HEK293T (cell line): ENCODE results near the gene MYO7A.
A peak's percentile ranks its signal among the peaks of the same experiment; 100 is the strongest.

ENCODE experiments used
- CTCF ChIA-PET: fragments of 350-600 bp; formaldehyde crosslinking; extraction: SDS; loops from one replicate; lab custom pipeline; 2021; ENCODE audit warnings: antibody characterized with exemption, inconsistent platforms; lab: Yijun Ruan, JAX
- POLR2A ChIA-PET: fragments of 350-600 bp; formaldehyde crosslinking; extraction: SDS; loops from one replicate; lab custom pipeline; 2020; ENCODE audit warnings: antibody characterized with exemption, inconsistent platforms; lab: Yijun Ruan, JAX
- DNase-seq: peaks from one replicate; pipeline ENCODE4 v3.0.0; 2012; ENCODE audit warnings: mixed read lengths; ENCODE audit errors: extremely low spot score
- ARNT ChIP-seq: fragments of 450-650 bp; IDR thresholded peaks from 2 replicates; pipeline ENCODE4 v1.6.1; 2017; ENCODE audit warnings: mild to moderate bottlenecking
- BHLHE40 ChIP-seq: fragments of 450-650 bp; IDR thresholded peaks from 2 replicates; pipeline ENCODE4 v1.6.1; 2016; ENCODE audit warnings: mild to moderate bottlenecking, moderate library complexity, borderline replicate concordance
- CTBP1 ChIP-seq: fragments of 450-650 bp; IDR thresholded peaks from 2 replicates; pipeline ENCODE4 v1.6.1; 2016; ENCODE audit warnings: borderline replicate concordance
- ELF4 ChIP-seq: fragments of 450-650 bp; IDR thresholded peaks from 2 replicates; pipeline ENCODE4 v1.6.1; 2017; ENCODE audit warnings: antibody characterized with exemption
- FOXA1 ChIP-seq: fragments of 450-650 bp; IDR thresholded peaks from 2 replicates; pipeline ENCODE4 v1.6.1; 2016; ENCODE audit warnings: mild to moderate bottlenecking
- FOXK2 ChIP-seq: fragments of 450-650 bp; IDR thresholded peaks from 2 replicates; pipeline ENCODE4 v1.6.1; 2016; ENCODE audit warnings: mild to moderate bottlenecking
- FOXM1 ChIP-seq: fragments of 450-650 bp; IDR thresholded peaks from 2 replicates; pipeline ENCODE4 v1.6.1; 2017; ENCODE audit warnings: mild to moderate bottlenecking, borderline replicate concordance
- HDGF ChIP-seq: fragments of 450-650 bp; IDR thresholded peaks from 2 replicates; pipeline ENCODE4 v1.6.1; 2017; ENCODE audit warnings: antibody characterized with exemption, borderline replicate concordance
- L3MBTL2 ChIP-seq: fragments of 450-650 bp; conservative IDR thresholded peaks from 2 replicates; pipeline ENCODE4 v1.6.1; 2016; ENCODE audit warnings: mild to moderate bottlenecking
- LEF1 ChIP-seq: fragments of 450-650 bp; IDR thresholded peaks from 2 replicates; pipeline ENCODE4 v1.6.1; 2017; ENCODE audit warnings: mild to moderate bottlenecking, borderline replicate concordance
- NFRKB ChIP-seq: fragments of 450-650 bp; IDR thresholded peaks from 2 replicates; pipeline ENCODE4 v1.6.1; 2016; ENCODE audit warnings: mild to moderate bottlenecking, moderate library complexity
- PKNOX1 ChIP-seq: fragments of 450-650 bp; IDR thresholded peaks from 2 replicates; pipeline ENCODE4 v1.6.1; 2016
- SP1 ChIP-seq: fragments of 450-650 bp; IDR thresholded peaks from 2 replicates; pipeline ENCODE4 v1.6.1; 2017
- SUZ12 ChIP-seq: fragments of 450-650 bp; IDR thresholded peaks from 2 replicates; pipeline ENCODE4 v1.6.1; 2016; ENCODE audit warnings: mild to moderate bottlenecking
- TARDBP ChIP-seq: fragments of 450-650 bp; IDR thresholded peaks from 2 replicates; pipeline ENCODE4 v1.6.1; 2016
- ZNF384 ChIP-seq: fragments of 450-650 bp; IDR thresholded peaks from 2 replicates; pipeline ENCODE4 v1.6.1; 2016

The MYO7A gene

GRCh38 chr11:77126156-77126775 lies 1.8 kb upstream of the MYO7A start:
- ChIA-PET POLR2A (interaction anchor here (1.4 kb wide), 1 partner anchor 8 kb away, joined by 4 read pairs; no protein-coding TSS in a partner anchor), CTCF (interaction anchor here (0.6 to 3.2 kb wide), 9 partner anchors 9 to 422 kb away, joined by 3 to 24 read pairs (median 3); no protein-coding TSS in a partner anchor)
- DNase-seq, result no peak
- TF ChIP-seq PKNOX1 (no peak), LEF1 (no peak), NFRKB (no peak), FOXM1 (no peak), TARDBP (no peak), L3MBTL2 (no peak), HDGF (no peak), SP1 (no peak), FOXK2 (no peak)

- CTCF ChIA-PET, result interaction anchor here (0.6 to 3.2 kb wide), 15 partner anchors 10 to 421 kb away, joined by 3 to 24 read pairs (median 4); no protein-coding TSS in a partner anchor
- POLR2A ChIA-PET, result interaction anchor here (1.4 kb wide), 1 partner anchor 9 kb away, joined by 4 read pairs; no protein-coding TSS in a partner anchor
- no peak for DNase-seq
- TF ChIP-seq FOXK2 (no peak), FOXA1 (no peak), BHLHE40 (no peak), FOXM1 (no peak), L3MBTL2 (no peak), NFRKB (no peak), SUZ12 (no peak), TARDBP (no peak), PKNOX1 (no peak), CTBP1 (no peak), LEF1 (no peak), ZNF384 (no peak), ARNT (no peak), HDGF (no peak)
Measured at GRCh38 chr11:77126861-77127234, 1.2 kb upstream of the MYO7A start.

GRCh38 chr11:77127235-77127911 lies 673 bp upstream of the MYO7A start:
- TF ChIP-seq LEF1 (no peak), CTBP1 (no peak), FOXA1 (no peak), HDGF (no peak), FOXM1 (no peak; the same call in 1 of the 2 replicates), L3MBTL2 (peak; percentile 35; the same call in 1 of the 2 replicates)
- DNase-seq, result peak; percentile 77
- ChIA-PET CTCF (interaction anchor here (0.6 to 3.2 kb wide), 18 partner anchors 8 to 491 kb away, joined by 3 to 24 read pairs (median 4); no protein-coding TSS in a partner anchor), POLR2A (interaction anchor here (1.4 kb wide), 1 partner anchor 10 kb away, joined by 4 read pairs; no protein-coding TSS in a partner anchor)

GRCh38 chr11:77129069-77129841 lies 1.2 kb downstream of the MYO7A start:
- POLR2A ChIA-PET, result no interaction called here
- TF ChIP-seq BHLHE40, result no peak
- no peak for TF ChIP-seq CTBP1
- no peak for TF ChIP-seq ELF4
- no peak for TF ChIP-seq HDGF

GRCh38 chr11:77129842-77130756 lies 2.1 kb downstream of the MYO7A start:
- CTCF ChIA-PET, result interaction anchor here (0.9 kb wide), 1 partner anchor 321 kb away, joined by 3 read pairs; no protein-coding TSS in a partner anchor
- POLR2A ChIA-PET, result no interaction called here
- TF ChIP-seq PKNOX1, result no peak
- no peak for TF ChIP-seq SUZ12
- TF ChIP-seq SP1, result no peak
- TF ChIP-seq ZNF384, result no peak
- TF ChIP-seq FOXK2, result no peak
- TF ChIP-seq BHLHE40, result no peak
- TF ChIP-seq CTBP1, result no peak
- TF ChIP-seq ARNT, result no peak
- TF ChIP-seq TARDBP, result no peak
- no peak for TF ChIP-seq FOXA1
- no peak for TF ChIP-seq NFRKB
- TF ChIP-seq HDGF, result no peak
- no peak for TF ChIP-seq ELF4
- TF ChIP-seq L3MBTL2, result no peak
- no peak for TF ChIP-seq LEF1
- TF ChIP-seq FOXM1, result no peak
- no peak for DNase-seq

More at GRCh38 chr11:77129069-77129841, 1.2 kb downstream of the MYO7A start:
- no peak for DNase-seq
- CTCF ChIA-PET, result interaction anchor here (0.9 to 3.2 kb wide), 3 partner anchors 21 to 320 kb away, joined by 3 to 24 read pairs (median 5); no protein-coding TSS in a partner anchor
